Retinal pigment epithelial cell (primary cell): Measurements from ENCODE around the gene VAV2.

Experiments
- DNase-seq: peaks from one replicate; pipeline ENCODE4 v3.0.0-alpha.2; 2010; ENCODE audit warnings: low read depth
- H3K4me3 ChIP-seq: 2 replicates; pipeline ENCODE4 v1.5.1; 2011; ENCODE audit warnings: mild to moderate bottlenecking, low read length, control low read depth, moderate library complexity
- TF ChIP-seq, protein P1 (sequence below): conservative IDR thresholded peaks from 2 replicates; pipeline ENCODE4 v1.5.1; 2011; ENCODE audit warnings: low read depth, low read length, control low read depth, inconsistent platforms

The VAV2 gene

GRCh38 chr9:133813749-133814585 is 178.2 kb downstream of the VAV2 start:
- H3K4me3 ChIP-seq, result no peak overlapping the region
- no peak for DNase-seq
- TF ChIP-seq, protein P1, sequence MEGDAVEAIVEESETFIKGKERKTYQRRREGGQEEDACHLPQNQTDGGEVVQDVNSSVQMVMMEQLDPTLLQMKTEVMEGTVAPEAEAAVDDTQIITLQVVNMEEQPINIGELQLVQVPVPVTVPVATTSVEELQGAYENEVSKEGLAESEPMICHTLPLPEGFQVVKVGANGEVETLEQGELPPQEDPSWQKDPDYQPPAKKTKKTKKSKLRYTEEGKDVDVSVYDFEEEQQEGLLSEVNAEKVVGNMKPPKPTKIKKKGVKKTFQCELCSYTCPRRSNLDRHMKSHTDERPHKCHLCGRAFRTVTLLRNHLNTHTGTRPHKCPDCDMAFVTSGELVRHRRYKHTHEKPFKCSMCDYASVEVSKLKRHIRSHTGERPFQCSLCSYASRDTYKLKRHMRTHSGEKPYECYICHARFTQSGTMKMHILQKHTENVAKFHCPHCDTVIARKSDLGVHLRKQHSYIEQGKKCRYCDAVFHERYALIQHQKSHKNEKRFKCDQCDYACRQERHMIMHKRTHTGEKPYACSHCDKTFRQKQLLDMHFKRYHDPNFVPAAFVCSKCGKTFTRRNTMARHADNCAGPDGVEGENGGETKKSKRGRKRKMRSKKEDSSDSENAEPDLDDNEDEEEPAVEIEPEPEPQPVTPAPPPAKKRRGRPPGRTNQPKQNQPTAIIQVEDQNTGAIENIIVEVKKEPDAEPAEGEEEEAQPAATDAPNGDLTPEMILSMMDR, result no peak

- TF ChIP-seq, protein P1, result no peak
- no peak overlapping the region for H3K4me3 ChIP-seq
- no peak for DNase-seq
Measured at GRCh38 chr9:133812941-133813748, 179.0 kb downstream of the VAV2 start.

GRCh38 chr9:133812077-133812868 is 179.9 kb downstream of the VAV2 start:
- no peak overlapping the region for H3K4me3 ChIP-seq
- TF ChIP-seq, protein P1, result no peak
- DNase-seq, result no peak

GRCh38 chr9:133811471-133811870 is 180.7 kb downstream of the VAV2 start:
- DNase-seq, result no peak
- TF ChIP-seq, protein P1, result no peak
- no peak overlapping the region for H3K4me3 ChIP-seq

DNA sequence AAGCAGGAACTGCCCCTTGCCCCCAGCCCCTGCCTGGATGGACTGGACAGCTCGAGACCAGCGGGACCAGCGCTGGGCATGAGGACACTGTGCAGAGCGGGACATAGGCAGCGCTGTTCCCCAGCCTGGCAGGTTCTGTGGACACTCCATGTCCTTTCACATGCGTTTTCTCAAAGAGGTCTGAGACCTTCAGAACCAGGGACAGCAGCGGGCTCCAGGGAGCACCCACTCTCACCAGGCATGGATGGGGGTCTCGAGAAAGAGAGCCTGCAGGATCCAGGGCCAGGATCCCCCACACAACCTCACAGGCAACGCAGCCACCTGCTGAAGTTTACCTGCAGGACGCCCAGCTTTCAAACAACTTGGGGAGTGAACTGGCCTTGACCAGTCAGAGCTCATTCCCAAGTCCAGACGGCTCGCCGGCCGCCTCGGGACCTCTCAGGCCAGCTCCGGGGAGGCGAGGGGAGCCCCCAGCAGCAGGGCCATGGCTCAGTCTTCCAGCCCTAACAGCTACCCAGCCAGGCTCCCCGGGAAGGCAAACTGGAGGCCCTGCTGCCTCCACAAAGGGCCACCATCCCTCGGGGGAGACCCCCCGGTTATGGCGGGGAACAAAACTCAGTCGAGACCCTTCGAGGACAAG is 181.4 kb downstream of the VAV2 start:
- DNase-seq, result no peak
- TF ChIP-seq, protein P1, result no peak
- H3K4me3 ChIP-seq, result no peak overlapping the region

GRCh38 chr9:133809335-133809734 is 182.8 kb downstream of the VAV2 start:
- no peak for DNase-seq
- H3K4me3 ChIP-seq, result no peak overlapping the region
- TF ChIP-seq, protein P1, result no peak
